ENCODE data around the gene SP8.

The SP8 gene

GRCh38 chr7:20745702-20746101, 41.0 kb downstream of the SP8 start:
- peaks cover 4% of the 10 kb centered on the region for H3K27me3 ChIP-seq (replicated peaks; ENCODE audit: control insufficient read depth, insufficient read depth, low read length)
- H3K4me3 ChIP-seq (ENCODE audit: low read length), result no peak overlapping the region
- no peak for DNase-seq (ENCODE audit: low read depth)
- H3K36me3 ChIP-seq (ENCODE audit: control insufficient read depth, insufficient read depth, low read length, severe bottlenecking), result no peaks in the 10 kb centered on the region
- no peak overlapping the region for H3K9ac ChIP-seq (ENCODE audit: low read length)
- H3K9me3 ChIP-seq (ENCODE audit: control insufficient read depth, low read length), result no peaks in the 10 kb centered on the region
- H3K4me1 ChIP-seq (ENCODE audit: control insufficient read depth, insufficient read depth, low read length), result no peaks in the 10 kb centered on the region

- Histone ChIP-seq H3K4me3 (ENCODE audit: low read length) (no peak overlapping the region), H3K36me3 (ENCODE audit: control insufficient read depth, insufficient read depth, low read length, severe bottlenecking) (no peaks in the 10 kb centered on the region), H3K27me3 (replicated peaks; ENCODE audit: control insufficient read depth, insufficient read depth, low read length) (peaks cover 4% of the 10 kb centered on the region), H3K9me3 (ENCODE audit: control insufficient read depth, low read length) (no peaks in the 10 kb centered on the region), H3K9ac (ENCODE audit: low read length) (no peak overlapping the region), H3K4me1 (ENCODE audit: control insufficient read depth, insufficient read depth, low read length) (no peaks in the 10 kb centered on the region)
- DNase-seq (ENCODE audit: low read depth), result peak; percentile 7
Measured at GRCh38 chr7:20744954-20745446, 41.7 kb downstream of the SP8 start.

GRCh38 chr7:20742913-20743312, 43.8 kb downstream of the SP8 start:
- H3K9ac ChIP-seq (ENCODE audit: low read length), result no peak overlapping the region
- peaks cover 4% of the 10 kb centered on the region for H3K27me3 ChIP-seq (replicated peaks; ENCODE audit: control insufficient read depth, insufficient read depth, low read length)
- H3K9me3 ChIP-seq (ENCODE audit: control insufficient read depth, low read length), result no peaks in the 10 kb centered on the region
- DNase-seq (ENCODE audit: low read depth), result no peak
- peaks cover 10% of the 10 kb centered on the region for H3K4me1 ChIP-seq (ENCODE audit: control insufficient read depth, insufficient read depth, low read length)
- no peak overlapping the region for H3K4me3 ChIP-seq (ENCODE audit: low read length)
- H3K36me3 ChIP-seq (ENCODE audit: control insufficient read depth, insufficient read depth, low read length, severe bottlenecking), result no peaks in the 10 kb centered on the region

GRCh38 chr7:20741801-20742200, 44.9 kb downstream of the SP8 start:
- Histone ChIP-seq H3K27me3 (replicated peaks; ENCODE audit: control insufficient read depth, insufficient read depth, low read length) (peaks cover 4% of the 10 kb centered on the region), H3K36me3 (ENCODE audit: control insufficient read depth, insufficient read depth, low read length, severe bottlenecking) (no peaks in the 10 kb centered on the region), H3K4me1 (ENCODE audit: control insufficient read depth, insufficient read depth, low read length) (peaks cover 12% of the 10 kb centered on the region), H3K9me3 (ENCODE audit: control insufficient read depth, low read length) (no peaks in the 10 kb centered on the region), H3K9ac (ENCODE audit: low read length) (no peak overlapping the region), H3K4me3 (ENCODE audit: low read length) (no peak overlapping the region)
- no peak for DNase-seq (ENCODE audit: low read depth)

DNA sequence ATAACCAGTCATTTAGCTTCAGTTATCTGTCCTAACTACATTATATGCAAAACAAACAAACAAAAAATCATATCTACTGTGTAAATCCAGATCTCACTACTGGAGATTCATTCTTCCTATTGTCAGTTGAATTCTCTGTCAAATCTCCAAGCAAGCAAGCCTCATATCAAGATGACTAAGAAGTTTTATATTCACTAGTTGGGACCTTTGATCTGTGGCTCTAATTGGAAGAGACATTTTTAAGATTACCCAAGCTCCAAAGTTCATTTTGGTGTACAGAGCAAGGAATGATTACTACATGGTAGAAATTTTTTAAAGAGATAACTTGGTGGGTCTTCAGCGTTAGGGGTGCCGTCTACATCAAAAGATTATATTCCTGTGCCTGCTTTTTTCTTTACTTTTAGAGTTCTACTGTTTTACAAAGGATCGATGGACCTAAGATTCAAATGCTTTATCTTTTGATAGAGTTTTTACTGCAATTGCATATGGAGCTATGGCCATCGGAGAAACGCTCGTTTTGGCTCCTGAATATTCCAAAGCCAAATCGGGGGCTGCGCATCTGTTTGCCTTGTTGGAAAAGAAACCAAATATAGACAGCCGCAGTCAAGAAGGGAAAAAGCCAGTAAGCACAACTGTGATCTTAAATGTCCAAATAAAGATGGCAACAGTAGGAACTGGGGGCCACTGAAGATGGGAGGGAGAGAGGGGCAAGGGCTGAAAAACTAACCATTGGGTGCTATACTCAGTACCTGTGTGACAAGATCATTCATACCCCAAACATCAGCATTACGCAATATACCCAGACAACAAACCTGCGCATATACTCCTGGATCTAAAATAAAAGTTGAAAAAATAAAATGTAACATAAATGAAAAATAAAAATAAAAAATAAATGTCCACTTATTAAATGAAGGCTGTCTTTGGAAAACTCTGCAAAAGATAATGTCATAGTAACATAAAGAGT, 47.9 kb downstream of the SP8 start:
- no peak for DNase-seq (ENCODE audit: low read depth)
- Histone ChIP-seq H3K27me3 (replicated peaks; ENCODE audit: control insufficient read depth, insufficient read depth, low read length) (peaks cover 4% of the 10 kb centered on the region), H3K4me1 (ENCODE audit: control insufficient read depth, insufficient read depth, low read length) (peaks cover 12% of the 10 kb centered on the region), H3K9ac (ENCODE audit: low read length) (no peak overlapping the region), H3K4me3 (ENCODE audit: low read length) (no peak overlapping the region), H3K9me3 (ENCODE audit: control insufficient read depth, low read length) (no peaks in the 10 kb centered on the region), H3K36me3 (ENCODE audit: control insufficient read depth, insufficient read depth, low read length, severe bottlenecking) (no peaks in the 10 kb centered on the region)

GRCh38 chr7:20737840-20738448, 48.7 kb downstream of the SP8 start:
- Histone ChIP-seq H3K4me3 (ENCODE audit: low read length) (no peak overlapping the region), H3K9ac (ENCODE audit: low read length) (no peak overlapping the region), H3K9me3 (ENCODE audit: control insufficient read depth, low read length) (no peaks in the 10 kb centered on the region), H3K36me3 (ENCODE audit: control insufficient read depth, insufficient read depth, low read length, severe bottlenecking) (no peaks in the 10 kb centered on the region), H3K27me3 (replicated peaks; ENCODE audit: control insufficient read depth, insufficient read depth, low read length) (peaks cover 3% of the 10 kb centered on the region), H3K4me1 (ENCODE audit: control insufficient read depth, insufficient read depth, low read length) (peaks cover 12% of the 10 kb centered on the region)
- DNase-seq (ENCODE audit: low read depth), result no peak

- DNase-seq (ENCODE audit: low read depth), result no peak
- Histone ChIP-seq H3K4me3 (ENCODE audit: low read length) (no peak overlapping the region), H3K4me1 (ENCODE audit: control insufficient read depth, insufficient read depth, low read length) (peaks cover 12% of the 10 kb centered on the region), H3K9ac (ENCODE audit: low read length) (no peak overlapping the region), H3K9me3 (ENCODE audit: control insufficient read depth, low read length) (no peaks in the 10 kb centered on the region), H3K27me3 (replicated peaks; ENCODE audit: control insufficient read depth, insufficient read depth, low read length) (no peaks in the 10 kb centered on the region), H3K36me3 (ENCODE audit: control insufficient read depth, insufficient read depth, low read length, severe bottlenecking) (no peaks in the 10 kb centered on the region)
Measured at GRCh38 chr7:20735346-20736065, 51.2 kb downstream of the SP8 start.
